IPS DF 6.9 (cell line): ENCODE measurements around the gene FEZ2.
"Not testable (repeated sequence)": the region's sequence is repeated elsewhere in the genome, so short reads cannot be mapped to it uniquely, and the experiment has no call there.

Experiments
- DNase-seq: peaks from one replicate; pipeline ENCODE4 v3.0.0-alpha.2; 2013; ENCODE audit warnings: low read depth, low spot score
- H3K27ac ChIP-seq: one replicate; pipeline ENCODE4 v1.5.1; 2013; ENCODE audit warnings: low read length, control low read depth
- H3K27me3 ChIP-seq: 2 replicates; pipeline ENCODE4 v1.6.1; 2013; ENCODE audit warnings: mild to moderate bottlenecking, low read length; ENCODE audit not compliant: control insufficient read depth, insufficient read depth
- H3K36me3 ChIP-seq: 2 replicates; pipeline ENCODE4 v1.6.1; 2013; ENCODE audit warnings: low read length; ENCODE audit not compliant: control insufficient read depth, insufficient read depth
- H3K4me1 ChIP-seq: 2 replicates; pipeline ENCODE4 v1.6.1; 2013; ENCODE audit warnings: low read length; ENCODE audit not compliant: control insufficient read depth, insufficient read depth
- H3K4me3 ChIP-seq: 2 replicates; pipeline ENCODE4 v1.5.1; 2013; ENCODE audit warnings: mild to moderate bottlenecking, low read length
- H3K9me3 ChIP-seq: 2 replicates; pipeline ENCODE4 v1.6.1; 2013; ENCODE audit warnings: low read length, inconsistent platforms; ENCODE audit not compliant: control insufficient read depth, insufficient read depth
- WGBS: extraction: QIAGEN DNeasy Blood & Tissue Kit; methylation state at CpG from one replicate; pipeline ENCODE4 v1.1.7; 2013; ENCODE audit warnings: mixed read lengths, missing lambda C conversion rate; ENCODE audit not compliant: insufficient read length, insufficient coverage; 5-methylcytosine and 5-hydroxymethylcytosine counted together

The FEZ2 gene

DNA sequence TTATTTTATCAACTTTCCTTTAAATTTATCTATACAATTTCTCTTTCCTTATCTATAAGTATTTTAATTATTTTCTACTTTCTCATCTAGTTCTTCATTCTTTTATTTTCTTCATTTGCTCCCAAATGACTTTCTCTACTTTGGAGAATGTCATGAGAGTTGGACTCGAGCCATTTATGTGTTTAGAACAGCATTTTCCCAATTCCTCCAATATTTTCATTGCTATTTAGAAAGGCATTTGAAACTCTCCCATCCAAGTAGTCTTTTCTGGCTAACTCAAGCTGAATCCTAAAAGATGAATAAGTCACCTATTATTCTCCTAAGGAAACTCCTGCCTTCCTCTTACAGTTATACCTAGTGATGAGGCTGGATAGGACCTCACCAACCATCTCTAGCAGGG, 15.8 kb upstream of the FEZ2 start:
- no peaks in the 10 kb centered on the region for H3K9me3 ChIP-seq
- no CpG with 5 or more reads among the region's 1 CpG for WGBS
- no peak overlapping the region for H3K27ac ChIP-seq
- no peaks in the 10 kb centered on the region for H3K36me3 ChIP-seq
- H3K4me3 ChIP-seq = no peak overlapping the region
- no peaks in the 10 kb centered on the region for H3K27me3 ChIP-seq
- no peak for DNase-seq
- H3K4me1 ChIP-seq = 0 out of 2 replicates have a peak, but pooled peaks cover 3% of the 10 kb centered on the region

DNA sequence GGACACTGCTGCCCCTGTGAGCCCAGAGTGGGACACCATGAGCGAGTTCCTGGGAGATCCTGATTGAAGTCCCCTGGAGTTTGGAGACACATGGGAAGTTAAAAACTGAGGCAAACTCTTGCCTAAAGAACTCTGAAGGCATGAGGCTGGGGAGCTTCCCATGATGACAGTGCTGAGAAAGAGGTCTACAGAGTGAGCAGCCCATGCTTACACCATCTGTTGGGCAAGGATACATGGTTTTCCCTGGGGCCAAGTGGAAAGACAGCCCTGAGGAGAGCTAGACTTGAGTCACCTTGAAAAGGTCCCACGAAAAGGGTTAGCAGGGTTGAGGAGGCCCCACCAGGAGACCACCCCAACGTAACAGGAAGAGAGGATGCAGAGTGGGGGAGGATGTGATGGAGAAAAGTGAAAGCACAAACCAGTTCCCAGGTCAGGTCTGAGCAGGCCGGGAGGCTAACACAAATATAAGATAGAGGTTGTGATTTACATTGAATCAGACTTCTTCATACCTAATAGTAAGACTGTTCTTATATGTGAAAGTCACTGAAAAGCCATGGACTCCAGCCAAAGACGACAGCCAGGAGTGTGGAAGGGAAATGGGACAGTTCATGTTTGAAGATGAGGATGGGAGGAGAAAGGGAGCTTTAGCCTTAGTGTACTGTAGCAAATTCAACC, 13.5 kb upstream of the FEZ2 start:
- Histone ChIP-seq H3K4me1 (0 out of 2 replicates have a peak, but pooled peaks cover 3% of the 10 kb centered on the region), H3K27ac (no peak overlapping the region), H3K4me3 (no peak overlapping the region), H3K36me3 (no peaks in the 10 kb centered on the region), H3K9me3 (no peaks in the 10 kb centered on the region), H3K27me3 (no peaks in the 10 kb centered on the region)
- DNase-seq = no peak
- WGBS = no CpG with 5 or more reads among the region's 5 CpGs

- DNase-seq = no peak
- H3K27ac ChIP-seq = no peak overlapping the region
- no peaks in the 10 kb centered on the region for H3K27me3 ChIP-seq
- H3K9me3 ChIP-seq = no peaks in the 10 kb centered on the region
- no peak overlapping the region for H3K4me3 ChIP-seq
- 0 out of 2 replicates have a peak, but pooled peaks cover 2% of the 10 kb centered on the region for H3K4me1 ChIP-seq
- H3K36me3 ChIP-seq = no peaks in the 10 kb centered on the region
- WGBS = no CpG with 5 or more reads among the region's 1 CpG
Observed at GRCh38 chr2:36609507-36609906, 11.5 kb upstream of the FEZ2 start.

DNA sequence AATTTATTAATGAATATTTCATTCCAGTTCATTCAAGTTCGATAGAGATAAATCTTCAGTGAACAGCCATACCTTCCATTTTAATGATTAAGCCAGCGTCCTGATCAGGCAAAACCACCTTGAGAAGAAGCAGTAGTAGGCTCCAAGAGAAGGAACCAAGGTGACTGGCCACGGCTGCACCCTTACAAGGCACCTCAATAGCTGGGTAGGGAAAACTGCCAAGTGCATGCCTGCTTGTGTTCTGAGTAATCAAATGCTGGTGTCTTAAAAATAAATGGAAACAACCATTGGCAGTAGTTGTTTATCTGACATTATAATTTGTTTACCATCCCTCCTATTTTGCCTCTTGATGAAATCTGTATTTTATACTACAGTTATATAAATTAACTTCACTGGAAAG, 10.0 kb upstream of the FEZ2 start:
- H3K4me3 ChIP-seq = no peak overlapping the region
- H3K27ac ChIP-seq = no peak overlapping the region
- no peaks in the 10 kb centered on the region for H3K27me3 ChIP-seq
- no peaks in the 10 kb centered on the region for H3K36me3 ChIP-seq
- no CpG with 5 or more reads among the region's 3 CpGs for WGBS
- H3K9me3 ChIP-seq = no peaks in the 10 kb centered on the region
- no peak for DNase-seq
- H3K4me1 ChIP-seq = no peaks in the 10 kb centered on the region

DNA sequence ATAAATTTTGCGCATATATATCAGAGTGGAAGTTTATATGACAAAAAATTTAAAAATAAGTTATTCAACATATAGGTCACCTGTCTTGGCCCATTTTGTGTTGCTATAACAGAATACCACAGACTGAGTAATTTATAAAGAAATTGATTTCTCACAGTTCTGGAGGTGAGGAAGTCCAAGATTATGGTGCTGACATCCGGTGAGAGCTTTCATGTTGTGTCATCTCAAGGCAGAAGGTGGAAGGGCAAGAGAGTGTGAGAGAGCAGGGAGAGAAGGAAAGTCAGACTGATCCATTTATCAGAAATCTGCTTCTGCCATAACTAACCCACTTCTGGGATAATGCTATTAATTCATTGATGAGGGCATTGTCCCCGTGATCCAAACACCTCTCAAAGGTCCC, 9.0 kb upstream of the FEZ2 start:
- Histone ChIP-seq H3K36me3 (no peaks in the 10 kb centered on the region), H3K9me3 (no peaks in the 10 kb centered on the region), H3K4me3 (no peak overlapping the region), H3K4me1 (no peaks in the 10 kb centered on the region), H3K27me3 (no peaks in the 10 kb centered on the region), H3K27ac (no peak overlapping the region)
- no CpG with 5 or more reads among the region's 3 CpGs for WGBS
- DNase-seq = no peak

DNA sequence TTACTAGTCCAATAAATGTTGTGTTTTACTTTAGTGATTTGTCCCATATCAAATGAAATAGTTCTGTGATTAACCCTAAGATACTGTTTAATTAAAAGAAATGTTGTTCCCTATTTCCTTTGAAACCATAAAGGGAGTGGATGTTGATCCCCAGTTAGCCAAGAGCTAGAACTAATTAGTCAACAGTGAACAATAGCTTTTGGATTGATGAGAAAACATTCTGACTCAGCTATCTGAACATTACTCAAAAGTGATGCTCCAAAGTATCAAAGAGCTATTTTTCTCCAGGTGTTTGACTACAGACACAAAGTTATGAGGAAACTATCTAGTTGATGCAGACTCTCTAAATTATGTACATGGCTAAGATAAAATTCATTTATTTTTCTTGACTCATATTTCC, 7.3 kb upstream of the FEZ2 start:
- Histone ChIP-seq H3K4me1 (no peaks in the 10 kb centered on the region), H3K9me3 (no peaks in the 10 kb centered on the region), H3K36me3 (no peaks in the 10 kb centered on the region), H3K4me3 (no peak overlapping the region), H3K27ac (no peak overlapping the region), H3K27me3 (no peaks in the 10 kb centered on the region)
- no peak for DNase-seq

DNA sequence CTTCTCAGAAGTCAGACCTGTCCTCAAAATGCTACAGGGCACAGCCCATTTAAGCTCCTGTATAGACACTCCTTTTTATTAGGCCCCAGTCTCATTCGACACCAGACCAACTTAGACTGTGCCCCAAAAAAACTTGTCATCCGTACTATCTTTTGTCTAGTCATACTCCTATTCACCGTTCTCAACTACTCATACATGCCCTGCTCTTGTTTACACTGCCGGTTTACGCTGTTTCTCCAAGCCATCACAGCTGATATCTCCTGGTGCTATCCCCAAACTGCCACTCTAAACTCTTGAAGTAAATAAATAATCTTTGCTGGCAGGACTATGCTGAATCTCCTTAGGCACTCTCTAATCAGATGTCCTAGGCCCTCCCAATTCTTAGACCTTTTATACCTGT, 5.7 kb upstream of the FEZ2 start:
- not testable (repeated sequence) for H3K9me3 ChIP-seq, H3K4me3 ChIP-seq
- WGBS = no CpG with 5 or more reads among the region's 5 CpGs

GRCh38 chr2:36597003-36597531, 901 bp downstream of the FEZ2 start:
- H3K27ac ChIP-seq = no peak overlapping the region
- H3K27me3 ChIP-seq = no peaks in the 10 kb centered on the region
- H3K36me3 ChIP-seq = no peaks in the 10 kb centered on the region
- peaks cover 3% of the 10 kb centered on the region; the same call in 1 of the 2 replicates for H3K4me1 ChIP-seq
- no peaks in the 10 kb centered on the region for H3K9me3 ChIP-seq
- DNase-seq = no peak
- H3K4me3 ChIP-seq = peak overlapping the region; percentile 81; the same call in 1 of the 2 replicates
- WGBS = no CpG with 5 or more reads among the region's 19 CpGs

More for the DNA sequence above, 5.7 kb upstream of the FEZ2 start:
- H3K36me3 ChIP-seq, DNase-seq, H3K27ac ChIP-seq, H3K4me1 ChIP-seq, H3K27me3 ChIP-seq: not testable (repeated sequence)

- H3K4me3 ChIP-seq = no peak overlapping the region
- H3K27me3 ChIP-seq = no peaks in the 10 kb centered on the region
- peaks cover 3% of the 10 kb centered on the region; the same call in 1 of the 2 replicates for H3K4me1 ChIP-seq
- H3K27ac ChIP-seq = no peak overlapping the region
- WGBS = no CpG with 5 or more reads among the region's 12 CpGs
- no peaks in the 10 kb centered on the region for H3K9me3 ChIP-seq
- DNase-seq = no peak
- no peaks in the 10 kb centered on the region for H3K36me3 ChIP-seq
Observed at GRCh38 chr2:36596397-36596796, 1.6 kb downstream of the FEZ2 start.

DNA sequence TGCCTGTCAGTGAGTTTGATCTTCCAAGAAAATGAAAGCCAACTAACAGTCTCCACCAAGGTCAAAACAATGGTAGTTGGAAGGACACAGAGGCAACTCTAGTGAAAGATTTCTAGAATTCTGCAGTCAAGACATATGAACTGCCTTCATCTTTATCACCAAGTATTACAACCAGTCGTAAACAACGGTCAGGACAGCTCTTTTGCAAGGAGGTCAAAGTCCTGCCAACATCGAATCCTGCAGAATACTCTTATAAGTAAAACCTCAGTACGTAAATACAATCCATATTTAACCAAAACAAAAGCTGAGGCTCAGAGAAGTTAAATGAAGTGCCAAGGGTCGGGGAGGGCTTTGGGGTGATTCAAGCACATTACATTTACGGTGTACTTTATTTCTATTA, 3.1 kb downstream of the FEZ2 start:
- no peak for DNase-seq
- H3K27me3 ChIP-seq = no peaks in the 10 kb centered on the region
- no peak overlapping the region for H3K27ac ChIP-seq
- H3K9me3 ChIP-seq = no peaks in the 10 kb centered on the region
- H3K4me1 ChIP-seq = peaks cover 3% of the 10 kb centered on the region; the same call in 1 of the 2 replicates
- no peaks in the 10 kb centered on the region for H3K36me3 ChIP-seq
- WGBS = no CpG with 5 or more reads among the region's 6 CpGs
- H3K4me3 ChIP-seq = no peak overlapping the region

DNA sequence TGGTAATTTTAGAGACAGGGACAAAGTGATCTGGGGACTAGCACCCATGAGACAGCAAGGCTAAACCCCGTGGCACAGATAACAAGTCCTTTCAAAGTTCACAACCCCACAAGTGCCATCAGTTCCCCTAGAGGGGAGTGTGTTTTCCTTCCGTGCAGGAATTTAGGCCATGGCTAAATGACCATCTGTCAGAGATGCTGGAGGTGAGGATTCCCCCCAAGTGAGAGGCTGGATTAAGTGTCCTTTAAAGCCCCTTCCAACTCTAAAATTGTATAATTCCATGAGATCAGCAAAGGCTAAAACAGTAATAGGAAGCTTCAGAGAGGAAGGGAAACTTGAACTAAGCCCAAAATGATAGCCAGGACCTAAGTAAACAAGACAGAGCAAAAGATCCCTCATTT, 8.7 kb downstream of the FEZ2 start:
- Histone ChIP-seq H3K27me3 (no peaks in the 10 kb centered on the region), H3K9me3 (no peaks in the 10 kb centered on the region), H3K4me3 (no peak overlapping the region), H3K27ac (no peak overlapping the region), H3K36me3 (no peaks in the 10 kb centered on the region), H3K4me1 (peaks cover 1% of the 10 kb centered on the region; the same call in 1 of the 2 replicates)
- WGBS = no CpG with 5 or more reads among the region's 2 CpGs
- no peak for DNase-seq
